ENCODE results near the gene PAQR4.

PAQR4 gene

GRCh38 chr16:2962334-2963073 lies 6.6 kb upstream of the PAQR4 start:
- no peak for DNase-seq (ENCODE audit: extremely low read depth, low read depth)
- TF ChIP-seq CTCF (IDR thresholded peaks at IDR 0.05; ENCODE audit: low read depth, low read length) = no peak

DNA sequence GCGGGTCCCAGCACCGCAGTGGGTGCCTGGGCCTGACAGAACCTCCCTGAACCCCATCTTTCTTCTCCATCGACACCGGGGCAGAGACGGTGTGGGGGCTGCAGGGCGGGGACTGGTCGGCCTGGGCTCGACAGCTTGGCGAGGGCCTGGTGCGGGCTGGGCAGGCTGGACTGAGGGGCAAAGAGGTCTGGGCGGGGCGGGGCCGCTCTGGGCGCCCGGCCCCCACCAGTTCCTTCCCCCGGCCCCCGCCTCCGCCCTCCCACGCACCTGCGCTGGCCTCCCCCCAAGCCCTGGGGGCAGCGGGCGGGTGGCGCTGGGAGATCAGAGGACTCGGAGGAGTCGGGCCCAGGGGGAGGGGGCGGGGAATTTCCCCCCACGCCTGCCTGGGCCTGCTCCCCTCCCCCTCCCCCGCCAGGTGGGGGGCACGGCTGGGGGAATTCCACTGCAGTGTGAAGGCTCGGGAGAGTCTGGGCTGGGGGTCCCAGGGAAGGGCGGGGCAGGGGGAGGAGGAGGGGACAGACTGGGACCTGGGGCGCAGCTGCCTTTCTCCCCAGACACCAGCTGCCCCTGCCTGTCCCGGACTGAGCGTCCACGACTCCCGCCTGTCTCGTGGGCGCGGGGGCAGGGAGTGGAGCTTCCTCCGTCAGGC lies 6.0 kb upstream of the PAQR4 start:
- no peak for DNase-seq (ENCODE audit: extremely low read depth, low read depth)
- no peak for TF ChIP-seq CTCF (IDR thresholded peaks at IDR 0.05; ENCODE audit: low read depth, low read length)

DNA sequence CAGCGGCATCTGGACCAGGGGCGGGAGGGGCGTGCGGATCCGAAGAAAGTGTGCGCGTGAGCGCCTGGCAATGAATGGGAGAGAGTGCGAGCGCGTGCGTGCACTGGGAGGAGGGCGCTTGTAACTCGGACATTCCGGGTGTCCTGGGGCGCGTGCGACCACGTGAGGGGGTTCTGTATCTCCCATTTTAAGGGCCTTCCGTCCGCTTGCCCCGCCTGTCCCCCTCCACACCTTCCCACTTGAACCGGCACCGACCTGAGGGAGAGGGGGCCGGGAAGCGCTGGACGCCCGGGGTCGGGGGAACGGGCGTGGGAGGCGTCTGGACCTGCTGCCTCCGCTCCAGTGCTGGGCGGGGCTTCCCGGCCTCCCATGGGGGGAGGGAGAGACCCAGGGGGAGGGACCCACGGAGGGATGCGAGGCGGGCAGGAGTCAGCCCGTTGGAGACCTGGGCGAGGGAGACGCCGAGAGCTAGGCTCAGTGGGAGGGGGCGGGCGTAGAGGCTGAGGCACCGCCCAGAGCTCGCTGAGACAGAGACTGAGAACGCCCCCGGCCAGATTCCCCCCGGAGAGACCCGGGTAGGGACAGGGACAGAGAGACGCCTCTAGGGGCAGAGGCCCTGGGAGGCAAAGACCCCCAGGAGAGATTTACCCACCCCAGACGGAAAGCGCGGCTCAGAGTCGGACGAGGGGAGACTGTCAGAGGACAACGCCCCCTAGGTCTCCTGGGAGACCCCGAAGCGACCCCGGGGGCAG lies 5.2 kb upstream of the PAQR4 start, which contains the start of gene KREMEN2:
Gene KREMEN2, plus strand, starts transcription at position 553 of the 752 bp plus-strand sequence. CDS start 246 bp downstream, outside the sequence.
- no peak for TF ChIP-seq CTCF (IDR thresholded peaks at IDR 0.05; ENCODE audit: low read depth, low read length)
- no peak for DNase-seq (ENCODE audit: extremely low read depth, low read depth)

GRCh38 chr16:2964475-2965336 lies 4.4 kb upstream of the PAQR4 start:
- no peak for TF ChIP-seq CTCF (IDR thresholded peaks at IDR 0.05; ENCODE audit: low read depth, low read length)
- DNase-seq (ENCODE audit: extremely low read depth, low read depth) = no peak

DNA sequence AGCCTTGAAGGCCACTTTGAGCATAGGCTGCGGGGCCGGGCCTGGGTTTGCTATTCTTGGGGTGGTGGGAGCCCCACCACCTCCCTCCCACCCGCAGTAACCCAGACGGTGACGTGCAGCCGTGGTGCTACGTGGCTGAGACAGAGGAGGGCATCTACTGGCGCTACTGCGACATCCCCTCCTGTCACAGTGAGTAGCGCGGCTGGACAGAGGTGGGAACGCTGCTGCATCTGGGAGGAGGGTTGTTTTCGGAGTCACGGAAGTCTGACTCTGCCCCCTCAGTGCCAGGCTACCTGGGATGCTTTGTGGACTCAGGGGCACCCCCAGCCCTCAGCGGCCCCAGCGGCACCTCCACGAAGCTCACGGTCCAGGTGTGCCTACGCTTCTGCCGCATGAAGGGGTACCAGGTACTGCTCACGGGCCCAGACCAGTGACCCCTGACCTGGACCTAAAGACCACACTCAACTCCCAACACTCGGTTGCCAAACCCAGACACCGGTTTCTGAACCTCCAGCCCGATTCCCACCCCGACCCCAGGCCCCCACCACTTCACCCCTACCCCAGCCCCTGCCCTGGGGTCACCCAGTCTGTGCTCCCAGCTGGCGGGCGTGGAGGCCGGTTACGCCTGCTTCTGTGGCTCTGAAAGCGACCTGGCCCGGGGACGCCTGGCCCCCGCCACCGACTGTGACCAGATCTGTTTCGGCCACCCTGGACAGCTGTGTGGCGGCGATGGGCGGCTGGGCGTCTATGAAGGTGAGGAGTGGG lies 2.9 kb upstream of the PAQR4 start:
- no peak for TF ChIP-seq CTCF (IDR thresholded peaks at IDR 0.05; ENCODE audit: low read depth, low read length)

DNA sequence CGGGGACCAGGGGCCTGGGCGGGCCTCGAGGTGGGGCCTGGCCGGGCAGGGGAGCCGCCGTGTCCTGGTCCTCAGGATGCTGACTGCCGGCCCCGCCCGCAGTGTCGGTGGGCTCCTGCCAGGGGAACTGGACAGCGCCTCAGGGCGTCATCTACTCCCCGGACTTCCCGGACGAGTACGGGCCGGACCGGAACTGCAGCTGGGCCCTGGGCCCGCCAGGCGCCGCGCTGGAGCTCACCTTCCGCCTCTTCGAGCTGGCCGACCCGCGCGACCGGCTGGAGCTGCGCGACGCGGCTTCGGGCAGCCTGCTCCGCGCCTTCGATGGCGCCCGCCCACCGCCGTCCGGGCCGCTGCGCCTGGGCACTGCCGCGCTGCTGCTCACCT lies 2.3 kb upstream of the PAQR4 start:
- DNase-seq (ENCODE audit: extremely low read depth, low read depth) = no peak
- peak; percentile 5 for TF ChIP-seq CTCF (IDR thresholded peaks at IDR 0.05; ENCODE audit: low read depth, low read length)

More for the DNA sequence above, 2.9 kb upstream of the PAQR4 start:
- no peak for DNase-seq (ENCODE audit: extremely low read depth, low read depth)

All from AG09319 (cell line).